Pancreas (tissue), 10 donors: ENCODE results near the gene ARCN1. TPM values are rescaled to one million over a fixed set of nuclear protein-coding genes. Genes with fewer than 3 reads are reported as not detected.

Source experiments
- ATAC-seq, 4 donors: fragments of 200-7000 bp; cut with Tn5 transposase; one replicate each; pipeline versions ENCODE4 v1.8.0 to v1.9.1; 2020; ENCODE audit warnings: mild to moderate bottlenecking in 4 of 4, moderate library complexity in 4 of 4
- DNase-seq, 6 donors: peaks; one replicate each; pipeline ENCODE4 v3.0.0-alpha.2; 2020
- FAIRE-seq: peaks from 2 replicates; lab custom pipeline; 2012; peaks lifted over from hg19 to GRCh38; lab: Jason Lieb, UNC
- H3K27ac ChIP-seq, 4 donors: fragments of 200-600 bp; sonication (generic); 1 replicate in 3 of 4; 2 replicates in 1 of 4; pipeline versions ENCODE4 v1.5.0 to v1.8.0; 2020
- H3K27me3 ChIP-seq, 4 donors: fragments of 200-600 bp; one replicate each; pipeline ENCODE4 v1.8.0; 2021
- H3K36me3 ChIP-seq, 3 donors: fragments of 200-600 bp; sonication (generic) in 1 of 3; one replicate each; pipeline versions ENCODE4 v1.5.0 to v1.8.0; 2020 to 2021
- H3K4me1 ChIP-seq, 3 donors: fragments of 200-600 bp; one replicate each; pipeline ENCODE4 v1.8.0; 2021
- H3K4me3 ChIP-seq, 4 donors: fragments of 200-600 bp; sonication (generic) in 2 of 4; one replicate each; pipeline versions ENCODE4 v1.5.0 to v1.8.0; 2020 to 2021
- H3K9me3 ChIP-seq, 4 donors: fragments of 200-600 bp; one replicate each; pipeline ENCODE4 v1.8.0; 2021
- WGBS, 2 donors: extraction: QIAGEN DNeasy Blood & Tissue Kit; methylation state at CpG; one replicate each; pipeline ENCODE4 v1.1.7; 2013; 5-methylcytosine and 5-hydroxymethylcytosine counted together
- intact Hi-C, 3 donors: fragments of 100-400 bp; cut with DNase I; formaldehyde crosslinking; loops; one replicate each; pipeline versions ENCODE4 v1.11.1 to v1.14.2; 2022
- polyA plus RNA-seq, 2 donors: library from polyadenylated mRNA; stranded (reverse); fragments of 200-250 nt; gene quantifications; one replicate each; pipeline ENCODE4 v1.2.3, GENCODE V29; 2013
- total RNA-seq, 6 donors: library from RNA; stranded (reverse); fragmentation: NEBNext Ultra II Directional in 4 of 6; extraction: Animal tissue kit (Norgen Biotek cat#: 25700) in 4 of 6; gene quantifications; one replicate each; pipeline versions ENCODE4 v1.2.1 to v1.2.4, GENCODE V29; 2021 to 2023
- TF ChIP-seq, protein P1 (sequence below), 4 donors: fragments of 200-600 bp; sonication (generic) in 3 of 4; IDR thresholded peaks; one replicate each; pipeline versions ENCODE4 v1.5.0 to v1.8.0; 2021; ENCODE audit warnings: antibody characterized with exemption in 4 of 4
- donor health status: healthy with polysubstance abuse.
- donor health status: DM: no; HTN: no; CAD: no; lungs with moderate emphysema.
- donor health status: DM: no; HTN: no; CAD: no.
- donor health status: control.
- donor health status: control.
- donor health status: Bipolar disorder and iron deficiency.
- donor health status: DM: yes; HTN: yes; CAD: no.
- donor health status: DM: no; HTN: no; CAD: no.
- donor health status: DM: no; HTN: no; CAD: no.
- donor health status: DM: yes; HTN: yes; CAD: no.

The ARCN1 gene
- total and polyA plus RNA-seq, 8 donors: 39.8 to 105 (median 86.3) TPM

DNA sequence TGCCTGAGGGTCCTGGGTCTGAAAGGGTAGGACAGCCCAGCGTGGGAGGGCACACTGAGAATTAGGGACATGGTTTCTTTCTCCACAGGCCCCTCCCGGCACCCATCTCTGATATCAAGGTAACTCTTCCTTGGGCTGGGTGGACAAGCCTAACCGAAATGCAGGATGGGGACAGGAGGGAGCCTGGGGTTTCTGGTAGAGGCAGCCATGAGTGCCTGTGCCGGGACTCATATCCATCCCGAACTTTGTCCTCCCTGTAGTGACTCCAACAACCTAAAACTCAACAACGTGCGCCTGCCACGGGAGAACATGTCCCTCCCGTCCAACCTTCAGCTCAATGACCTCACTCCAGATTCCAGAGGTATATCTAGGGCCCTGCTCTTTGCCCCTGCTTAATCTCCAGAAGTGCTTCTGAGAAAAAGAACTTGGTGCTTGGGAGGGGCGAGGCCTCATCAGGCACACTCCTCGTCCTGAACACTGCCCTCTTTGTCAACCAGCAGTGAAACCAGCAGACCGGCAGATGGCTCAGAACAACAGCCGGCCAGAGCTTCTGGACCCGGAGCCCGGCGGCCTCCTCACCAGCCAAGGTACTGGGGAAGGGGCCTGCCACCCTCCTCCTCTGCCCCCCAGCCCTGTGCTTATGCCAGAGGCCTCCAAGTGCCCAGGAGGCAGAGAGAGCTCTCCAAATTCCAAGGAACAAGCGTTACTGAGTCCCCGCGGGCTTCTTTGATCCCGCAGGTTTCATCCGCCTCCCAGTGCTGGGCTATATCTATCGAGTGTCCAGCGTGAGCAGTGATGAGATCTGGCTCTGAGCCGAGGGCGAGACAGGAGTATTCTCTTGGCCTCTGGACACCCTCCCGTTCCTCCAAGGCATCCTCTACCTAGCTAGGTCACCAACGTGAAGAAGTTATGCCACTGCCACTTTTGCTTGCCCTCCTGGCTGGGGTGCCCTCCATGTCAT is 38.2 kb upstream of the ARCN1 start:
- Histone ChIP-seq H3K4me1 (peaks cover 6 to 8% (median 8%) of the 10 kb centered on the region in 3 donors), H3K36me3 (no peaks in the 10 kb centered on the region), H3K27me3 (no peaks in the 10 kb centered on the region), H3K4me3 (no peak overlapping the region), H3K27ac (no peak overlapping the region), H3K9me3 (no peaks in the 10 kb centered on the region)
- intact Hi-C loops: no loop called here
- DNase-seq (no peak), FAIRE-seq (no peak), ATAC-seq (no peak)
- 77 to 81% methylated on average over 27 of the region's 27 CpGs for WGBS, 2 donors
- TF ChIP-seq, protein P1, sequence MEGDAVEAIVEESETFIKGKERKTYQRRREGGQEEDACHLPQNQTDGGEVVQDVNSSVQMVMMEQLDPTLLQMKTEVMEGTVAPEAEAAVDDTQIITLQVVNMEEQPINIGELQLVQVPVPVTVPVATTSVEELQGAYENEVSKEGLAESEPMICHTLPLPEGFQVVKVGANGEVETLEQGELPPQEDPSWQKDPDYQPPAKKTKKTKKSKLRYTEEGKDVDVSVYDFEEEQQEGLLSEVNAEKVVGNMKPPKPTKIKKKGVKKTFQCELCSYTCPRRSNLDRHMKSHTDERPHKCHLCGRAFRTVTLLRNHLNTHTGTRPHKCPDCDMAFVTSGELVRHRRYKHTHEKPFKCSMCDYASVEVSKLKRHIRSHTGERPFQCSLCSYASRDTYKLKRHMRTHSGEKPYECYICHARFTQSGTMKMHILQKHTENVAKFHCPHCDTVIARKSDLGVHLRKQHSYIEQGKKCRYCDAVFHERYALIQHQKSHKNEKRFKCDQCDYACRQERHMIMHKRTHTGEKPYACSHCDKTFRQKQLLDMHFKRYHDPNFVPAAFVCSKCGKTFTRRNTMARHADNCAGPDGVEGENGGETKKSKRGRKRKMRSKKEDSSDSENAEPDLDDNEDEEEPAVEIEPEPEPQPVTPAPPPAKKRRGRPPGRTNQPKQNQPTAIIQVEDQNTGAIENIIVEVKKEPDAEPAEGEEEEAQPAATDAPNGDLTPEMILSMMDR (IDR thresholded peaks at IDR 0.05): no peak

DNA sequence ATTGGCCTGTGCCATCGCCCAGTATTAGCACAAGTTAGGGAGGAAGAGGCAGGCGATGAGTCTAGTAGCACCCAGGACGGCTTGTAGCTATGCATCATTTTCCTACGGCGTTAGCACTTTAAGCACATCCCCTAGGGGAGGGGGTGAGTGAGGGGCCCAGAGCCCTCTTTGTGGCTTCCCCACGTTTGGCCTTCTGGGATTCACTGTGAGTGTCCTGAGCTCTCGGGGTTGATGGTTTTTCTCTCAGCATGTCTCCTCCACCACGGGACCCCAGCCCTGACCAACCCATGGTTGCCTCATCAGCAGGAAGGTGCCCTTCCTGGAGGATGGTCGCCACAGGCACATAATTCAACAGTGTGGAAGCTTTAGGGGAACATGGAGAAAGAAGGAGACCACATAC is 36.9 kb upstream of the ARCN1 start:
- H3K9me3 ChIP-seq: no peaks in the 10 kb centered on the region
- intact Hi-C loops: no loop called here
- H3K4me3 ChIP-seq: no peak overlapping the region
- TF ChIP-seq, protein P1 (IDR thresholded peaks at IDR 0.05): no peak
- DNase-seq (no peak), ATAC-seq (no peak), FAIRE-seq (no peak)
- H3K36me3 ChIP-seq: no peaks in the 10 kb centered on the region
- 81 to 82% methylated on average over 9 of the region's 9 CpGs for WGBS, 2 donors
- no peaks in the 10 kb centered on the region for H3K4me1 ChIP-seq
- H3K27me3 ChIP-seq: no peaks in the 10 kb centered on the region
- no peak overlapping the region for H3K27ac ChIP-seq

DNA sequence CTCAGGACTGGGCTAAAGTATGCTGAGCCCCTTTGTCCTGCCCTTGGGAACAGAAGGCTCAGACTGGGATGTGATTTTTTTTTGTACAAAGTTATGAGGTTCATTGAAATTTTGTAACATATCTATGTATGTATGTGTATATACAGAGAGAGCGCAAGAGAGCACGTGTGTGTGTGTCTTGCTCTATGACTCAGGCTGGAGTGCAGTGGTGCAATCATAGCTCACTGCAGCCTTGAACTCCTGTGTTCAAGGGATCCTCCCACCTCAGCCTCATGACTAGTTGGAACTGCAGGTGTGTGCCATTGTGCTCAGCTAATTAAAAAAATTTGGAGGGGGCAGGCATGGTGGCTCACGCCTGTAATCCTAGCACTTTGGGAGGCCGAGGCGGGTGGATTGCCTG is 35.5 kb upstream of the ARCN1 start:
- Histone ChIP-seq H3K27me3 (no peaks in the 10 kb centered on the region), H3K27ac (no peak overlapping the region), H3K4me3 (no peak overlapping the region), H3K9me3 (no peaks in the 10 kb centered on the region), H3K36me3 (no peaks in the 10 kb centered on the region), H3K4me1 (no peaks in the 10 kb centered on the region)
- intact Hi-C loops: no loop called here
- FAIRE-seq: no peak
- ATAC-seq: no peak
- no peak for DNase-seq
- TF ChIP-seq, protein P1 (IDR thresholded peaks at IDR 0.05): no peak
- WGBS, 2 donors: 91 to 96% methylated on average over 5 of the region's 5 CpGs

DNA sequence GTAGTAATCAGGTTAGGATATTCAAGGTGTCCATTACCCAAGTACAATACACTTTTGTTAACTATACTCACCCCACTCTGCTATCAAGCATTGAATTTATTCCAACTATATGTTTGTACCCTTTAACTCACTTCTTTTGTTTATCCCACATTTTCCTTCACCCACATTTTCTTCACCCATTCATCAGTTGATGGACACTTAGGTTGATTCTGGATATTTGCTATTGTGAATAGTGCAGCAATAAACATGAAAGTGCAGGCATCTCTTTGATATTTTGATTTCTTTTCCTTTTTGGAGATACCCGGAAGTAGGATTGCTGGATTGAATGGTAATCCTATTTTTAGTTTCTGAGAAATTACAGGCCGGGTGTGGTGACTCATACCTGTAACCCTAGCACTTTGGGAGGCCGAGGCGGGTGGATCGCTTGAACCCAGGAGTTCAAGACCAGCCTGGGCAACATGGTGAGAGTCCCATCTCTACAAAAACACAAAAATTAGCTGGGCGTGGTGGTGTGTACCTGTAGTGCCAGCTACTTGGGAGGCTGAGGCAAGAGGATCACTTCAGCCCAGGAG is 34.7 kb upstream of the ARCN1 start:
- Histone ChIP-seq H3K4me1 (no peaks in the 10 kb centered on the region), H3K4me3 (no peak overlapping the region), H3K27ac (no peak overlapping the region), H3K27me3 (no peaks in the 10 kb centered on the region), H3K36me3 (no peaks in the 10 kb centered on the region), H3K9me3 (no peaks in the 10 kb centered on the region)
- no peak for ATAC-seq
- DNase-seq: no peak
- TF ChIP-seq, protein P1 (IDR thresholded peaks at IDR 0.05): no peak
- intact Hi-C loops: no loop called here
- no peak for FAIRE-seq
- WGBS, 2 donors: 90 to 94% methylated on average over 6 of the region's 6 CpGs
